PC-9 (cell line): ENCODE results near the gene ANKRD37.

Experiments used
- CTCF ChIP-seq: fragments of 200-600 bp; sonication (generic); conservative IDR thresholded peaks from 2 replicates; pipeline ENCODE4 v1.6.1; 2017; ENCODE audit warnings: mixed run types, antibody characterized with exemption, mild to moderate bottlenecking, moderate library complexity
- EZH2 ChIP-seq: fragments of 200-600 bp; sonication (generic); IDR thresholded peaks from 2 replicates; pipeline ENCODE4 v1.8.0; 2017; ENCODE audit warnings: antibody characterized with exemption, low read depth

GRCh38 chr4:185395238-185395955, 1.2 kb upstream of the ANKRD37 start, which contains the start of gene LRP2BP:
- TF ChIP-seq CTCF: no peak
- no peak for TF ChIP-seq EZH2
